Astrocyte (in vitro differentiated cells and primary cell): Measurements from ENCODE around the gene PAFAH2. TPM values are rescaled to one million over a fixed set of nuclear protein-coding genes. Genes with fewer than 3 reads are reported as not detected.

Experiments used
- DNase-seq: peaks from one replicate; pipeline ENCODE4 v3.0.0-alpha.2; 2010; ENCODE audit warnings: low read depth
- FAIRE-seq: peaks from 2 replicates; lab custom pipeline; 2011; peaks lifted over from hg19 to GRCh38; lab: Jason Lieb, UNC
- H2AFZ ChIP-seq: 2 replicates; pipeline ENCODE4 v1.6.0; 2012; ENCODE audit warnings: low read depth, low read length, inconsistent platforms
- H3K27ac ChIP-seq: 2 replicates; pipeline ENCODE4 v1.5.1; 2011; ENCODE audit warnings: low read depth, low read length, inconsistent platforms
- H3K27me3 ChIP-seq: 2 replicates; pipeline ENCODE4 v1.6.0; 2011; ENCODE audit warnings: low read length, inconsistent platforms; ENCODE audit not compliant: insufficient read depth
- H3K36me3 ChIP-seq: 2 replicates; pipeline ENCODE4 v1.5.1; 2011; ENCODE audit warnings: low read length, inconsistent platforms; ENCODE audit not compliant: insufficient read depth
- H3K4me1 ChIP-seq: 2 replicates; pipeline ENCODE4 v1.5.1; 2011; ENCODE audit warnings: low read length, inconsistent platforms; ENCODE audit not compliant: insufficient read depth
- H3K4me2 ChIP-seq: 2 replicates; pipeline ENCODE4 v1.6.0; 2012; ENCODE audit warnings: low read length, inconsistent platforms
- H3K4me3 ChIP-seq: 2 replicates; pipeline ENCODE4 v1.5.1; 2011; ENCODE audit warnings: low read depth, mild to moderate bottlenecking, low read length, inconsistent platforms; ENCODE audit not compliant: insufficient read depth
- H3K79me2 ChIP-seq: 2 replicates; pipeline ENCODE4 v1.6.0; 2012; ENCODE audit warnings: mild to moderate bottlenecking, low read length, inconsistent platforms; ENCODE audit not compliant: insufficient read depth
- H3K9ac ChIP-seq: 2 replicates; pipeline ENCODE4 v1.6.0; 2012; ENCODE audit warnings: mild to moderate bottlenecking, low read length, inconsistent platforms
- H3K9me3 ChIP-seq: 2 replicates; pipeline ENCODE4 v1.5.1; 2012; ENCODE audit warnings: low read depth, mild to moderate bottlenecking, low read length, inconsistent platforms; ENCODE audit not compliant: insufficient read depth
- H4K20me1 ChIP-seq: 2 replicates; pipeline ENCODE4 v1.6.0; 2012; ENCODE audit warnings: low read length, inconsistent platforms; ENCODE audit not compliant: insufficient read depth
- H3K27ac Mint-ChIP-seq: one replicate; pipeline ENCODE4 v1.8.0; 2021; ENCODE audit warnings: mild to moderate bottlenecking, mixed read lengths; ENCODE audit not compliant: unreplicated experiment
- H3K27me3 Mint-ChIP-seq: one replicate; pipeline ENCODE4 v1.8.0; 2021; ENCODE audit warnings: low read depth, mixed read lengths; ENCODE audit not compliant: unreplicated experiment
- H3K36me3 Mint-ChIP-seq: one replicate; pipeline ENCODE4 v1.8.0; 2021; ENCODE audit warnings: low read depth, mixed read lengths; ENCODE audit not compliant: unreplicated experiment
- H3K4me1 Mint-ChIP-seq: one replicate; pipeline ENCODE4 v1.8.0; 2021; ENCODE audit warnings: low read depth, mixed read lengths; ENCODE audit not compliant: unreplicated experiment
- H3K4me3 Mint-ChIP-seq: one replicate; pipeline ENCODE4 v1.8.0; 2021; ENCODE audit warnings: mild to moderate bottlenecking, moderate library complexity, mixed read lengths; ENCODE audit not compliant: unreplicated experiment
- H3K9me3 Mint-ChIP-seq: one replicate; pipeline ENCODE4 v1.8.0; 2021; ENCODE audit warnings: mild to moderate bottlenecking, mixed read lengths; ENCODE audit not compliant: unreplicated experiment
- CTCF ChIP-seq: IDR thresholded peaks from 2 replicates; pipeline ENCODE4 v1.5.1; 2011; ENCODE audit warnings: low read depth, mild to moderate bottlenecking, inconsistent platforms, low read length, moderate library complexity; ENCODE audit not compliant: insufficient read depth
- EZH2 ChIP-seq: IDR thresholded peaks from 2 replicates; pipeline ENCODE4 v1.6.1; 2012; ENCODE audit warnings: mild to moderate bottlenecking, low read length, inconsistent platforms; ENCODE audit not compliant: insufficient read depth
- total RNA-seq: library from RNA; stranded (reverse); gene quantifications from 2 replicates; pipeline ENCODE4 v1.2.1, GENCODE V29; 2021

PAFAH2 gene
- total RNA-seq, 1 donor from 2014 or later: 14.1 TPM

DNA sequence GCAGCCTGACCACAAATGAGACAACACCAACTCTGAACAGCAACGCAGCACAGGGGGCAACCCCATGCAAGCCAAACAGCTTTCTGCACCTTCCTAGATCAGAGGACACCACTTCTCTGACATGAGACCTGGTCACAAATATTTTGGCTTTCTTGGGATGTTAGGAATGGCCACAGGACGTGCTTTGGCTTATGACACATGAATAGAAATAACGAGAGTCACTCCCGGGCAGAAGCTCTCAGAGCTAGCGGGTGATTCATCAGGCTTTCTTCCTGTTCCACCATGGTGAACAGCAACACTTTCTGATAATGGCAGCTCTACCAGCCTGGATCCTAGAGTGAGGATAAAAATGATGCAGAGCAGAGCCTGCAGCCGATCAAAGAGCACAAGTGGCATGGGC lies 39.4 kb downstream of the PAFAH2 start:
- Histone ChIP-seq H3K4me3 (no peak overlapping the region), H3K27ac (peak overlapping the region; percentile 25), H3K79me2 (no peaks in the 10 kb centered on the region), H3K9ac (no peak overlapping the region), H3K4me1 (peaks cover 9% of the 10 kb centered on the region), H3K4me2 (peak overlapping the region; percentile 59), H3K9me3 (no peaks in the 10 kb centered on the region), H2AFZ (no peak overlapping the region), H3K36me3 (peaks cover 13% of the 10 kb centered on the region), H3K27me3 (no peaks in the 10 kb centered on the region), H4K20me1 (no peaks in the 10 kb centered on the region)
- H3K4me1 Mint-ChIP-seq: peaks cover 7% of the 10 kb centered on the region
- no peaks in the 10 kb centered on the region for H3K27me3 Mint-ChIP-seq
- TF ChIP-seq CTCF (no peak), EZH2 (no peak)
- H3K4me3 Mint-ChIP-seq: peak overlapping the region; percentile 36
- no peaks in the 10 kb centered on the region for H3K9me3 Mint-ChIP-seq
- FAIRE-seq (peak; percentile 100), DNase-seq (peak; percentile 82)
- peaks cover 41% of the 10 kb centered on the region for H3K36me3 Mint-ChIP-seq
- H3K27ac Mint-ChIP-seq: peak overlapping the region; percentile 68

DNA sequence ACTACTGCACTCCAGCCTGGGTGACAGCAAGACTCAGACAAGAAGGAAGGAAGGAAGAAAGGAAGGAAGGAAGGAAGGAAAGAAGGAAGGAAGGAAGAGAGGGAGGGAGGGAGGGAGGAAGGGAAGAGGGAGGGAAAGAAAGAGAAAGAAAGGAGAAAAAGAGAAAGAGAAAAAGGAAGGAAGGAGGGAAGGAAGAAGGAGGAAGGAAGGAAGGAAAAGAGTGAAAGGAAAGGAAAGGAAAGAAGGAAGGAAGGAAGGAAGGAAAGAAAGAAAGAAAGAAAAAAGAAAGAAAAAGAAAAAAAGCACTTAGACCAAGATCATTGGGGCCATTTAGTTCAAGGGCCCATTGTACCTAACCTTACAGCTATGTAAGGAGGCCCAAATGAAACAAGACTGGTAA lies 42.3 kb downstream of the PAFAH2 start:
- Mint-ChIP-seq H3K4me3 (no peak overlapping the region), H3K4me1 (peaks cover 9% of the 10 kb centered on the region), H3K27me3 (no peaks in the 10 kb centered on the region), H3K9me3 (no peaks in the 10 kb centered on the region), H3K27ac (no peak overlapping the region), H3K36me3 (peaks cover 28% of the 10 kb centered on the region)
- H3K4me2 ChIP-seq: no peak overlapping the region
- no peaks in the 10 kb centered on the region for H3K79me2 ChIP-seq
- H3K27me3 ChIP-seq: no peaks in the 10 kb centered on the region
- no peak overlapping the region for H3K4me3 ChIP-seq
- no peak overlapping the region for H2AFZ ChIP-seq
- TF ChIP-seq CTCF (no peak), EZH2 (no peak)
- DNase-seq (no peak), FAIRE-seq (no peak)
- no peak overlapping the region for H3K9ac ChIP-seq
- H4K20me1 ChIP-seq: no peaks in the 10 kb centered on the region
- no peaks in the 10 kb centered on the region for H3K9me3 ChIP-seq
- peaks cover 17% of the 10 kb centered on the region for H3K4me1 ChIP-seq
- no peak overlapping the region for H3K27ac ChIP-seq
- H3K36me3 ChIP-seq: no peaks in the 10 kb centered on the region

GRCh38 chr1:25954282-25954938 lies 43.5 kb downstream of the PAFAH2 start:
- Histone ChIP-seq H2AFZ (no peak overlapping the region), H3K4me2 (no peak overlapping the region), H3K4me1 (peaks cover 17% of the 10 kb centered on the region), H3K36me3 (no peaks in the 10 kb centered on the region), H3K27me3 (no peaks in the 10 kb centered on the region), H3K4me3 (no peak overlapping the region), H3K79me2 (no peaks in the 10 kb centered on the region), H3K27ac (no peak overlapping the region), H3K9ac (no peak overlapping the region), H3K9me3 (no peaks in the 10 kb centered on the region), H4K20me1 (no peaks in the 10 kb centered on the region)
- Mint-ChIP-seq H3K27ac (peak overlapping the region; percentile 50), H3K36me3 (peaks cover 19% of the 10 kb centered on the region), H3K4me1 (peaks cover 9% of the 10 kb centered on the region), H3K9me3 (peaks cover 4% of the 10 kb centered on the region), H3K27me3 (no peaks in the 10 kb centered on the region), H3K4me3 (no peak overlapping the region)
- TF ChIP-seq CTCF (no peak), EZH2 (no peak)
- DNase-seq (no peak), FAIRE-seq (no peak)
